Fibroblast of pulmonary artery (primary cell): ENCODE results near the gene CACNA1D.

ENCODE experiments used
- DNase-seq: peaks from one replicate; pipeline ENCODE4 v3.0.0-alpha.2; 2010; ENCODE audit warnings: low read depth
- H3K4me3 ChIP-seq: replicated peaks from 2 replicates; pipeline ENCODE4 v1.5.1; 2011; ENCODE audit warnings: low read depth, mild to moderate bottlenecking, control low read depth, low read length, moderate library complexity
- CTCF ChIP-seq: IDR thresholded peaks from 2 replicates; pipeline ENCODE4 v1.5.1; 2011; ENCODE audit warnings: mild to moderate bottlenecking, control low read depth, low read length, inconsistent platforms; ENCODE audit errors: missing control alignments

CACNA1D gene

GRCh38 chr3:53616321-53616720 is 121.9 kb downstream of the CACNA1D start:
- no peak overlapping the region for H3K4me3 ChIP-seq
- no peak for TF ChIP-seq CTCF
- no peak for DNase-seq

GRCh38 chr3:53616971-53617892 is 122.8 kb downstream of the CACNA1D start:
- H3K4me3 ChIP-seq: no peak overlapping the region
- no peak for TF ChIP-seq CTCF
- no peak for DNase-seq

GRCh38 chr3:53617893-53618523 is 123.6 kb downstream of the CACNA1D start:
- no peak for TF ChIP-seq CTCF
- DNase-seq: no peak
- no peak overlapping the region for H3K4me3 ChIP-seq

- no peak for DNase-seq
- no peak overlapping the region for H3K4me3 ChIP-seq
- no peak for TF ChIP-seq CTCF
Observed at GRCh38 chr3:53618524-53618906, 124.1 kb downstream of the CACNA1D start.

- no peak for DNase-seq
- TF ChIP-seq CTCF: no peak
- H3K4me3 ChIP-seq: no peak overlapping the region
Observed at GRCh38 chr3:53618936-53619335, 124.5 kb downstream of the CACNA1D start.

GRCh38 chr3:53624061-53624857 is 129.8 kb downstream of the CACNA1D start:
- TF ChIP-seq CTCF: no peak
- H3K4me3 ChIP-seq: no peak overlapping the region
- no peak for DNase-seq
